RWPE2 (cell line): ENCODE measurements around the gene CD8A.
A peak's percentile ranks its signal among the peaks of the same experiment; 100 is the strongest.

Source experiments
- ATAC-seq: fragments of 200-7000 bp; cut with Tn5 transposase; 3 replicates; pipeline ENCODE4 v1.9.1; 2021; ENCODE audit warnings: low read depth
- DNase-seq: peaks from one replicate; pipeline ENCODE4 v3.0.0-alpha.2; 2020; ENCODE audit warnings: low spot score
- H3K27ac ChIP-seq: fragments of 450-650 bp; 2 replicates; pipeline ENCODE4 v1.5.1; 2017; ENCODE audit warnings: mild to moderate bottlenecking; ENCODE audit not compliant: poor library complexity, severe bottlenecking
- H3K27me3 ChIP-seq: fragments of 250-450 bp; sonication (Bioruptor Pico); 2 replicates; pipeline ENCODE4 v1.5.1; 2021; ENCODE audit warnings: mild to moderate bottlenecking, moderate library complexity; ENCODE audit not compliant: insufficient read depth, poor library complexity, severe bottlenecking
- H3K36me3 ChIP-seq: fragments of 250-450 bp; sonication (Bioruptor Pico); 2 replicates; pipeline ENCODE4 v1.5.1; 2020; ENCODE audit warnings: low read depth, mild to moderate bottlenecking, moderate library complexity
- H3K4me1 ChIP-seq: fragments of 250-450 bp; sonication (Bioruptor Pico); 2 replicates; pipeline ENCODE4 v1.5.1; 2021; ENCODE audit warnings: mild to moderate bottlenecking, moderate library complexity; ENCODE audit not compliant: insufficient read depth, poor library complexity, severe bottlenecking
- H3K4me3 ChIP-seq: fragments of 250-450 bp; sonication (Bioruptor Pico); 2 replicates; pipeline ENCODE4 v1.5.1; 2021; ENCODE audit warnings: mild to moderate bottlenecking, moderate library complexity; ENCODE audit not compliant: severe bottlenecking
- H3K9me3 ChIP-seq: fragments of 250-450 bp; sonication (Bioruptor Pico); 2 replicates; pipeline ENCODE4 v1.5.1; 2021; ENCODE audit warnings: mild to moderate bottlenecking, moderate library complexity; ENCODE audit not compliant: severe bottlenecking
- TF ChIP-seq, protein P1 (sequence below): fragments of 450-650 bp; IDR thresholded peaks from one replicate; pipeline ENCODE4 v1.5.1; 2017; ENCODE audit warnings: mild to moderate bottlenecking, moderate library complexity; ENCODE audit not compliant: poor library complexity, severe bottlenecking

Gene CD8A

DNA sequence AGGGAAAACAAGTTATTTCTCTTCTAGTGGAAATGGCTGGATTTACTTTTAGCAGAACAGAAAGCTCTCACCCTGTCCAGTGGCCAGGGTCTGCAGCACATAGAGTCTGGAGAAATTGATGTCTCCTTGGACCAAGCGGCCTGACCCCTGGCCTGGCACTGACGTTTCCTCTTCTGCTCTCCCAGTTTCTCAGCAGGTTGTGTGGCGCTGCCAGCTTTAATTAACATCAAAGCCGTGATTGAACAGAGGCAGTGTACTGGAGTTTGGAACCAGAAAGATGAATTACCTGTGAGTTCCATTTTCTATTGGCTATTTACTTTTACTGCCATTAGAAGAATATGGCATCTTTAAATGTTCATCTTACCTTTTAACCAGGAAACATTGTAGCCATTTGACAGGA is 20.9 kb downstream of the CD8A start:
- TF ChIP-seq, protein P1, sequence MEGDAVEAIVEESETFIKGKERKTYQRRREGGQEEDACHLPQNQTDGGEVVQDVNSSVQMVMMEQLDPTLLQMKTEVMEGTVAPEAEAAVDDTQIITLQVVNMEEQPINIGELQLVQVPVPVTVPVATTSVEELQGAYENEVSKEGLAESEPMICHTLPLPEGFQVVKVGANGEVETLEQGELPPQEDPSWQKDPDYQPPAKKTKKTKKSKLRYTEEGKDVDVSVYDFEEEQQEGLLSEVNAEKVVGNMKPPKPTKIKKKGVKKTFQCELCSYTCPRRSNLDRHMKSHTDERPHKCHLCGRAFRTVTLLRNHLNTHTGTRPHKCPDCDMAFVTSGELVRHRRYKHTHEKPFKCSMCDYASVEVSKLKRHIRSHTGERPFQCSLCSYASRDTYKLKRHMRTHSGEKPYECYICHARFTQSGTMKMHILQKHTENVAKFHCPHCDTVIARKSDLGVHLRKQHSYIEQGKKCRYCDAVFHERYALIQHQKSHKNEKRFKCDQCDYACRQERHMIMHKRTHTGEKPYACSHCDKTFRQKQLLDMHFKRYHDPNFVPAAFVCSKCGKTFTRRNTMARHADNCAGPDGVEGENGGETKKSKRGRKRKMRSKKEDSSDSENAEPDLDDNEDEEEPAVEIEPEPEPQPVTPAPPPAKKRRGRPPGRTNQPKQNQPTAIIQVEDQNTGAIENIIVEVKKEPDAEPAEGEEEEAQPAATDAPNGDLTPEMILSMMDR, result no peak
- Histone ChIP-seq H3K36me3 (peaks cover 61% of the 10 kb centered on the region), H3K27ac (no peak overlapping the region), H3K4me3 (no peak overlapping the region), H3K4me1 (no peaks in the 10 kb centered on the region), H3K9me3 (no peaks in the 10 kb centered on the region), H3K27me3 (no peaks in the 10 kb centered on the region)
- ATAC-seq (no peak), DNase-seq (no peak)

DNA sequence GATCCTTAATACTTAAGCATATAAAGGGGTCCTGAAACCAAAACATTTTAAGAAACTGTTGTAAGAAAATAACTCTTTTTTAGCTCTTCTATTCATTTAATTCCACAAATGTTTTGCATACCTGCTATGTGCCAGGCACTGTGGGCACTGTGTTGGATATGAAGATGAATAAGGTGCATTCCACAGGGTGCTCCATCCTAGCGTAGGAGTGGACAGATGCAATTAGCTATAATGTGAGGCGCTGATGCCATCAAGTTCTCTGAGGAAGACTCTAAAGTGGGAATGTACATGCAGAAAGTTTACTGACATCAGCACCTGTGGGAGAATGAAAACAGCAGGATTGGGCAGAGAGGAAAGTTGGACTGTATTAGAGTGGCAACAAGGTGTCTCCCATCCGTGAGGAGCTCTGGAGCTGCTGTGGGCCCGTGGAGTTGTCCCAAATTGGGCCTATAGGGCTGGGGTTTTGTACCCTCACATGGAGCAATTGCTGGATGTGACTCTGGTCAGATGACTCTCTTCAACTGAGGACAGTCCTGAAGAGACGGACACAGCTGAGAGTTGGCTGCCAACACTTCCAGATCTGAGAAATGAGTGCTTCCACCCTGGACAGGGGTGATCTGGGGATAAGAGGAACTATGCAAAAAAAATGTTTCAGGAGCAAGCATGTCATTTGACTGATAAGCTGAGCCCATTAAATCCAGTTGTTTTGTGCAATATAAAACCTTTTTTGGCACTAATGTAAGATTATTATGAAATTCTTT is 22.3 kb downstream of the CD8A start:
- TF ChIP-seq, protein P1, result no peak
- Histone ChIP-seq H3K9me3 (no peaks in the 10 kb centered on the region), H3K36me3 (peaks cover 48% of the 10 kb centered on the region), H3K27ac (no peak overlapping the region), H3K27me3 (no peaks in the 10 kb centered on the region), H3K4me3 (no peak overlapping the region), H3K4me1 (no peaks in the 10 kb centered on the region)
- ATAC-seq (no peak), DNase-seq (no peak)

DNA sequence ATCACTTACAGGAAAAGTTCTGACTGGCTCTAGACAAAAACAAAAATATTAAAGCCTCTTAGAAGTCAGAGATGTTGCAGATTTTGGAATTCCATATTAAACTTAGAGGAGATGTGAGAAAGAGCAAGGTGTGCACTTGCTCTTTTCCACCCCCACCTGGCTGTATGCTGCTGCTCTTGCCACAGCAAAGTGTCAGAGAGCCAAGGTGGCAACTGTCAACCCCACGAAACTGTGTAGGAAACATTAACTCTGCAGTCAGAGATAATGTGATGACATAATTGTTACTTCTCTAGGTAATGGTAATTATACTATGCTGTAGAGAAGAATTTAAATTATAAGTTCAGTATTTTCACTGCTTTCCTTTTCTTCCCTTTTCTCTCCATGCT is 25.4 kb downstream of the CD8A start:
- Histone ChIP-seq H3K27me3 (no peaks in the 10 kb centered on the region), H3K4me3 (no peak overlapping the region), H3K9me3 (no peaks in the 10 kb centered on the region), H3K4me1 (no peaks in the 10 kb centered on the region), H3K36me3 (peaks cover 24% of the 10 kb centered on the region), H3K27ac (no peak overlapping the region)
- TF ChIP-seq, protein P1, result no peak
- no peak for DNase-seq
- no peak for ATAC-seq

DNA sequence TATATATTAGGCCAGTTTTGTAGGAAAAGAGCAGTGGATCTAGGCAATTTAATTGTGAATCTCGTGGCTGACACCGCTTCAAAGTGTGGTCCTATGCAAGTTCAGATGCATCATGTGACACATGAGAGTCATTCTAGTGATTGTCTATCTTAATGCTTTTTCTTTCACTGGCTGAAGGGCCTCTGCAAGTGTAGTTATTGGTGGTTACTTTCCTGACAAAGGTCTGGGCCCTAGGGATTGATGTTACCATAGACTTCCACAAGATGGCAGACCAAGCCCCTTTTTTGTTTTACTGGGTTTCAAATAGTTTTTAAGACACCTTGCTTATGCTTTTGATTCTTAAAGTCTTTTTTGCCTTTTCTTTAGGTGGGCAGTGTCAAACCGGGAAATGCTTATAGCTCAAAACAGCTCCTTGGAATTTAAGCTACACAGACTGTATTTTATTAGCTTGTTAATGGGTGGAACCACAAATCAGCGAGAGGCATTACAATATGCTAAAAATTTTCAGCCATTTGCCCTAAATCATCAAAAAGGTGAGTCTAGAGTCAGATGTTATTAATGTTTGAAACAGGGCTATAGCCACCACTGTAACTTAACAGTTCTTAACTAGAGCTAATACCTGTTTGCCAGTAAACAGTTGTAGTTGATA is 25.9 kb downstream of the CD8A start:
- H3K4me1 ChIP-seq, result no peaks in the 10 kb centered on the region
- no peaks in the 10 kb centered on the region for H3K27me3 ChIP-seq
- H3K4me3 ChIP-seq, result no peak overlapping the region
- H3K36me3 ChIP-seq, result peaks cover 18% of the 10 kb centered on the region
- TF ChIP-seq, protein P1, result peak; percentile 79
- DNase-seq (no peak), ATAC-seq (peak; percentile 58; the same call in 1 of the 3 replicates)
- H3K27ac ChIP-seq, result no peak overlapping the region
- H3K9me3 ChIP-seq, result no peaks in the 10 kb centered on the region

DNA sequence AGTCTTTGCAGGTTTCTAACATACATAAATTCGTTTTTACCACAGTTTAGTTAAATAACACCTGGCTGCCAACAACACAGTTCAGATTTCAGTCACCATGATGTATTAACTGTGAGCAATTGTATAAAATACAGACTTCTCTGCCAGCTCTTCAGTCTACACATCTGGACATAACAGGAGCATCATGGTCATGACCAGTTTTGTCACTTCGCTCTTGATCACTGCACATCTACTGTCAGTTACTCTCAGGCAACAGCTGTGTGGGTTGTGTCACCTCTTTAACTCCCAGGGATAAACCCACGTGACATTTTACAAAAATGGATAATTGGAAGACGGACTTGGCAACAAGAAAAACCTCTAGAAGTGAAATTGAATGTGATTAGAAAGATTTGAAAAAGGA is 30.3 kb downstream of the CD8A start:
- no peak overlapping the region for H3K4me3 ChIP-seq

More for the DNA sequence above, 30.3 kb downstream of the CD8A start:
- DNase-seq (no peak), ATAC-seq (no peak)
- Histone ChIP-seq H3K36me3 (peaks cover 18% of the 10 kb centered on the region), H3K4me1 (no peaks in the 10 kb centered on the region), H3K9me3 (no peaks in the 10 kb centered on the region), H3K27ac (no peak overlapping the region), H3K27me3 (no peaks in the 10 kb centered on the region)
- TF ChIP-seq, protein P1, result no peak
